Activated T-helper 2 cell treated with anti-CD3 and anti-CD28 coated beads, Interferon-gamma antibody, Interleukin-2, Interleukin-4, amounts not matched to agents 10 μg/mL and 5 μg/mL and 100 μg/mL, durations not matched to agents 14 hours and 24 hours and 36 hours (primary cell): ENCODE data around the gene HSPA4. TPM values are rescaled to one million over a fixed set of nuclear protein-coding genes. Genes with fewer than 3 reads are reported as not detected.

Source experiments
- DNase-seq: peaks from one replicate; pipeline ENCODE4 v3.0.0; 2021; ENCODE audit warnings: low spot score
- H3K27ac Mint-ChIP-seq: one replicate; pipeline ENCODE4 v1.8.0; 2021; ENCODE audit warnings: mixed read lengths
- H3K27me3 Mint-ChIP-seq: one replicate; pipeline ENCODE4 v1.8.0; 2021; ENCODE audit warnings: low read depth, mixed read lengths
- H3K36me3 Mint-ChIP-seq: one replicate; pipeline ENCODE4 v1.8.0; 2021; ENCODE audit warnings: low read depth, mixed read lengths
- H3K4me1 Mint-ChIP-seq: one replicate; pipeline ENCODE4 v1.8.0; 2021; ENCODE audit warnings: low read depth, mixed read lengths
- H3K4me3 Mint-ChIP-seq: one replicate; pipeline ENCODE4 v1.8.0; 2021; ENCODE audit warnings: low read depth, mild to moderate bottlenecking, moderate library complexity, mixed read lengths
- H3K9me3 Mint-ChIP-seq: one replicate; pipeline ENCODE4 v1.8.0; 2021; ENCODE audit warnings: mixed read lengths
- intact Hi-C: fragments of 100-400 bp; cut with micrococcal nuclease; formaldehyde crosslinking; loops from one replicate; pipeline ENCODE4 v1.15.1; 2023
- total RNA-seq: library from RNA; stranded (reverse); gene quantifications from 2 replicates; pipeline ENCODE4 v1.2.3, GENCODE V29; 2022

HSPA4 gene
- total RNA-seq, 1 donor from 2014 or later, result 229 TPM

DNA sequence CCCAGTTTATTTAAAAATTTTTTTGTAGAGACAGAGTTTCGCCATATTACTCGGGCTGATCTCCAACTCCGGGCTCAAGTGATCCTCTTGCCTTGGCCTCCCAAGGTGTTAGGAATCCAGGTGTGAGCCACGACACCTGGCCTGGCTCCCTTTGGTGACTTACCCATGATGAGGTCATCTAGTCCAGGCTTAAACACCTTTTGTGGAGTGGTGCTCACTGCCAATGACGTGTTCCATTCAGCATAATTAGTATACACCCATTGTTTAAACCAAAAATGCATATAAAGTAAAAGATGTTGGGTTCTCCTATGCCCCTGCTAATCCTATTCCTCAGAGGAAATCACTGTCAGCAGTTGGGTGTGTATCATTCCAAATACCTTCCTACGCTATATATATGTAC lies 91.0 kb downstream of the HSPA4 start:
- Mint-ChIP-seq H3K27me3 (no peaks in the 10 kb centered on the region), H3K4me1 (no peaks in the 10 kb centered on the region), H3K27ac (no peak overlapping the region), H3K9me3 (no peaks in the 10 kb centered on the region), H3K4me3 (no peak overlapping the region), H3K36me3 (no peaks in the 10 kb centered on the region)
- intact Hi-C loops, result no loop called here
- no peak for DNase-seq

GRCh38 chr5:133144245-133144981 lies 92.6 kb downstream of the HSPA4 start:
- intact Hi-C loops, result no loop called here
- Mint-ChIP-seq H3K27me3 (no peaks in the 10 kb centered on the region), H3K27ac (no peak overlapping the region), H3K4me3 (no peak overlapping the region), H3K4me1 (peaks cover 4% of the 10 kb centered on the region), H3K9me3 (no peaks in the 10 kb centered on the region), H3K36me3 (no peaks in the 10 kb centered on the region)
- DNase-seq, result no peak

DNA sequence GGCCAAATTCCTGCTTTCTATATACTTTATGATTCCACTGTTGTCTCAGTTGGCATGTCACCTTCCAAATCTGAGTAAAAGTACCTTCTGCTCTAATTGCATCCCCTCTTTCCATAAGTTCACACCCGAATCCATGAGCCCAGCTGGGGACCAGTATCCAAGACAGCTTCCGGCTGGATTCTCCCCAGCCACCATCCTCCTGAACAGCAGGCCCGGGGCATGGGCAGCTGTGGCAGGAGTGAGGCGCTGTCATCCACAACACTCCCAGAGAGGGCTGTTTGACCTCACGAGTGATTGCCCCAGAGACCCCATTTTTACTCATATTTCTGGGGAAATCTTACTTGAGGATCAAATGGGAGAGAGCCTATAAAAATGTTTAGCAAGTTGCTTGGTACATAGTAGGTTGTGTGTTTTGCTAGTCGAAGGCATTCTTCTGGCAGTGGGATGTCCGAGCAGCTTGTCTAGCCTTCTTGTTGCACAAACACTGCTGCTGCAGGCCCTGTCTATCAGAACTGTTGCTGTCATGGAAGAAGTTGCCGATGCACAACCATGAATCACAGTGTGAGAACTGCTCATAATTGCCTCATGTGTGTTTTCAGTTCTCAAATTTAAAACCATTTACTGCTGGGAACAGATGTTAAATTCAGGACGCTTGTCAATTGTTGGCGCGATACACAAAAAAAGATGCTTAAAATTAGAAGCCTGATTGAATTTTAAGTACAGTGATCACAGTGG lies 93.8 kb downstream of the HSPA4 start:
- Mint-ChIP-seq H3K36me3 (no peaks in the 10 kb centered on the region), H3K27me3 (no peaks in the 10 kb centered on the region), H3K4me3 (no peak overlapping the region), H3K27ac (no peak overlapping the region), H3K4me1 (peaks cover 4% of the 10 kb centered on the region), H3K9me3 (no peaks in the 10 kb centered on the region)
- no peak for DNase-seq
- intact Hi-C loops, result no loop called here

DNA sequence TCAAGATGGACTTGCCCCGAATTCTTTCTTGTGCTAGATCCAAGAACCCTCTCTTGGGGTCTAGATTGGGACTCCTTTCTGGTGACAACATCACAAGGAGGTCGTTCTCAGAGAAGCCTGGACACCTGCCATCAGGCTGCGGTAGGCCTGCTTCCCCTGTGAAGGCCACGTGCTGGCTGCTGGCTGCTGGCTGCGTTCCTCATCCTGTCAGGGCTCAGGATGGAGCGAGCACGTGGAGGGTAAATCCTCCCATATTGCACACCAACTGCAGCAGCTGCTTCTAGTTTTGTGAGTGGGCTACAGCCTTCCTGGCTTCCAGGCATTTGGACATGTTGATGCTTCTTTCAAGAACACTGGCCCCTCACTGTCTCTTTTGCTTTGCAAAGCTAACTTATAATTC lies 95.6 kb downstream of the HSPA4 start:
- no peaks in the 10 kb centered on the region for H3K27me3 Mint-ChIP-seq
- no peak overlapping the region for H3K27ac Mint-ChIP-seq
- no peak overlapping the region for H3K4me3 Mint-ChIP-seq
- peaks cover 4% of the 10 kb centered on the region for H3K4me1 Mint-ChIP-seq
- H3K36me3 Mint-ChIP-seq, result no peaks in the 10 kb centered on the region
- intact Hi-C loops, result no loop called here
- no peaks in the 10 kb centered on the region for H3K9me3 Mint-ChIP-seq
- DNase-seq, result no peak

GRCh38 chr5:133147815-133148567 lies 96.2 kb downstream of the HSPA4 start:
- Mint-ChIP-seq H3K27me3 (no peaks in the 10 kb centered on the region), H3K27ac (no peak overlapping the region), H3K4me1 (peaks cover 4% of the 10 kb centered on the region), H3K4me3 (no peak overlapping the region), H3K36me3 (no peaks in the 10 kb centered on the region), H3K9me3 (no peaks in the 10 kb centered on the region)
- intact Hi-C loops, result no loop called here
- DNase-seq, result no peak

DNA sequence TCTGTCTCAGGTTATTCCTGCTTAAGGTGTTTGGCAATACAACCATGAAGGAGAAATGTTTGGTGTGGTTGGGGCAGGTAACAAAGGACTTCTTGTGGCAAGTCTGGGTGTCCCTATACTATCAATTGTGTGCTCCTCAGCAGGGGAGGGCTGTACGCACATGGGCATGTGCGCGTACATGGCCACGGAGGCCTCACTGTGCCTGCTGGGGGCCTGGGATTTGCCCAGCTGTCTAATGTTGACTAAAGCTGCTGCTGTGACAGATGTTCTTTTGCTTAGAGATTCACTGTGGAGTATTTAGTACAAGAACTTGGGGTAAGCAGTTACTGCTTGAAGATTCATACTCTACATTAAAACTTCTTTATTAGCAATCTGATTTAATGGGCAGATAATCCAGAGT lies 97.5 kb downstream of the HSPA4 start:
- no peak for DNase-seq
- Mint-ChIP-seq H3K4me1 (peaks cover 4% of the 10 kb centered on the region), H3K4me3 (no peak overlapping the region), H3K9me3 (no peaks in the 10 kb centered on the region), H3K27me3 (no peaks in the 10 kb centered on the region), H3K27ac (no peak overlapping the region), H3K36me3 (no peaks in the 10 kb centered on the region)
- intact Hi-C loops, result no loop called here

GRCh38 chr5:133150909-133151544 lies 99.2 kb downstream of the HSPA4 start:
- no peak overlapping the region for H3K27ac Mint-ChIP-seq
- H3K27me3 Mint-ChIP-seq, result no peaks in the 10 kb centered on the region
- intact Hi-C loops, result no loop called here
- no peak for DNase-seq
- H3K36me3 Mint-ChIP-seq, result no peaks in the 10 kb centered on the region
- H3K4me1 Mint-ChIP-seq, result peaks cover 4% of the 10 kb centered on the region
- no peak overlapping the region for H3K4me3 Mint-ChIP-seq
- no peaks in the 10 kb centered on the region for H3K9me3 Mint-ChIP-seq

DNA sequence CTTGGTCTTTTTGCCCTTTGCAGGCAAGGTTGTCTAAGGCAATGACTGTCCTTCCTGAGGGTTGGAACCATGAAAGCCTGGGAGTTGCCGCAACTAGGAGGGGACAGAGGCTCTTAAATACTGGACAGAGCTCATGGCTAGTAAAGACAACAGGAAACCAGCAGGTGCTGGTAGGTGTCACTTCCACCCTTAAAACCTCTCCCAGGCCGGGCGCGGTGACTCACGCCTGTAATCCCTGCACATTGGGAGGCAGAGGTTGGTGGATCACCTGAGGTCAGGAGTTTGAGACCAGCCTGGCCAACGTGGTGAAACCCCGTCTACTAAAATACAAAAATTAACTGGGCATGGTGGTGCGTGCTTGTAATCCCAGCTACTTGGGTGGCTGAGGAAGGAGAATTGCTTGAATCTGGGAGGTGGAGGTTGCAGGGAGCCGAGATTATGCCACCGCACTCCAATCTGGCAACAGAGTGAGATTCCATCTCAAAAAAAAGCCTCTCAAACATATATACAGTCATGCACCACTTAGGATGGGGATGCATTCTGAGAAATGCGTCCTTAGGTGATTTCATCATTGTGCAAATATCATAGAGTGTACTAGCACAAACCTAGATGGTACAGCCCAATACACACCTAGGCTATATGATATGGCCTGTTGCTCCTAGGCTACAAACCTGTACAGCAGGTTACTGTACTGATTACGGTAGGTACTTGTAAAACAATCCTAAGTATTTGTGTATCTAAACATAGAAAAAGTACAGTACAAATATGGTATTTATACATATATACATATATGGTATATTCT lies 102.7 kb downstream of the HSPA4 start:
- no peaks in the 10 kb centered on the region for H3K36me3 Mint-ChIP-seq
- DNase-seq, result no peak
- no peak overlapping the region for H3K27ac Mint-ChIP-seq
- no peaks in the 10 kb centered on the region for H3K27me3 Mint-ChIP-seq
- intact Hi-C loops, result no loop called here
- H3K4me3 Mint-ChIP-seq, result no peak overlapping the region
- H3K9me3 Mint-ChIP-seq, result peaks cover 5% of the 10 kb centered on the region
- no peaks in the 10 kb centered on the region for H3K4me1 Mint-ChIP-seq

GRCh38 chr5:133155326-133155969 lies 103.6 kb downstream of the HSPA4 start:
- DNase-seq, result no peak
- Mint-ChIP-seq H3K4me1 (peaks cover 5% of the 10 kb centered on the region), H3K27me3 (no peaks in the 10 kb centered on the region), H3K4me3 (no peak overlapping the region), H3K27ac (no peak overlapping the region), H3K9me3 (peaks cover 8% of the 10 kb centered on the region), H3K36me3 (no peaks in the 10 kb centered on the region)
- intact Hi-C loops, result no loop called here
